OCI-LY3 (cell line): ENCODE results near the gene GEMIN2.
A peak's percentile ranks its signal among the peaks of the same experiment; 100 is the strongest.

Experiments
- H2AFZ ChIP-seq: fragments of 200-600, 300-600 bp; shearing (Covaris generic); 2 replicates; pipeline ENCODE4 v1.6.0; 2014; ENCODE audit warnings: antibody characterized with exemption, low read depth, low read length
- H3K27ac ChIP-seq: fragments of 200-600, 300-600 bp; sonication (generic); 2 replicates; pipeline ENCODE4 v1.5.1; 2014; ENCODE audit warnings: mild to moderate bottlenecking, low read length, moderate library complexity, mixed read lengths
- H3K27me3 ChIP-seq: fragments of 200-600, 300-600 bp; sonication (generic); 2 replicates; pipeline ENCODE4 v1.6.1; 2014; ENCODE audit warnings: low read depth, low read length, mixed read lengths
- H3K36me3 ChIP-seq: fragments of 200-600, 300-600 bp; sonication (generic); replicated peaks from 2 replicates; pipeline ENCODE3; 2014; ENCODE audit warnings: low read depth, low read length, mixed read lengths
- H3K4me1 ChIP-seq: fragments of 300-600, 200-600 bp; sonication (generic); 2 replicates; pipeline ENCODE4 v1.6.1; 2014; ENCODE audit warnings: low read length, mixed read lengths
- H3K4me2 ChIP-seq: fragments of 200-600, 300-600 bp; sonication (generic); 2 replicates; pipeline ENCODE4 v1.6.1; 2014; ENCODE audit warnings: low read length, mixed read lengths
- H3K4me3 ChIP-seq: fragments of 300-600, 200-600 bp; sonication (generic); 2 replicates; pipeline ENCODE4 v1.5.1; 2014; ENCODE audit warnings: antibody characterized with exemption, mild to moderate bottlenecking, low read length, moderate library complexity
- H3K79me2 ChIP-seq: fragments of 300-600, 200-600 bp; shearing (Covaris generic); 2 replicates; pipeline ENCODE4 v1.6.1; 2014; ENCODE audit warnings: mild to moderate bottlenecking, low read length, mixed read lengths
- H3K9ac ChIP-seq: fragments of 300-600, 200-600 bp; shearing (Covaris generic); 2 replicates; pipeline ENCODE4 v1.6.0; 2014; ENCODE audit warnings: mild to moderate bottlenecking, low read length, moderate library complexity
- H3K9me3 ChIP-seq: fragments of 200-600, 300-600 bp; shearing (Covaris generic); 2 replicates; pipeline ENCODE4 v1.6.1; 2014; ENCODE audit warnings: low read length, mixed read lengths; ENCODE audit not compliant: insufficient read depth
- H4K20me1 ChIP-seq: fragments of 200-600, 300-600 bp; sonication (generic); 2 replicates; pipeline ENCODE4 v1.6.1; 2016; ENCODE audit warnings: low read length, mixed read lengths; ENCODE audit not compliant: insufficient read depth
- EZH2phosphoT487 ChIP-seq: fragments of 200-600 bp; shearing (Covaris generic); IDR thresholded peaks from 2 replicates; pipeline ENCODE4 v1.6.1; 2018; ENCODE audit warnings: antibody characterized with exemption, mixed run types, low read depth
- TF ChIP-seq, protein P1 (sequence below): fragments of 200-600, 300-600 bp; sonication (generic); IDR thresholded peaks from 2 replicates; pipeline ENCODE4 v1.5.1; 2014; ENCODE audit warnings: antibody characterized with exemption, low read length, low read depth

GEMIN2 gene

DNA sequence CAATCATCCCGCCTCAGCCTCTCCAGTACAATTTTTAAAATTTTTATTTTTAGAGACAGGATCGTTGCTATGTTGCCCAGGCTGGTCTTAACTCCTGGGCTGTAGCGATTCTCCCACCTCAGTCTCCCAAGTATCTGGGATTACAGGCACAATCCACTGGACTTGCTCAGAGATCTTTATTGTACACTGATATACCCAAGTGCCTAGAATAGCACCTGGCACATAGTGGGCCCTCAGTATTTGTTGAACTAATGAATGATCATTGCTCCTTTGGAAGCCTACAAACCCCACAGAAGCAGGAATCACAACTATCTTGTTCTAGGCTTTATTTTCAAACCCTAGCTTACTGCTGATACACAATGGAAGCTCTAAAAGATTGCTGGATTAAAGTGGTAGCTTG is 59.1 kb downstream of the GEMIN2 start:
- H3K9me3 ChIP-seq: no peaks in the 10 kb centered on the region
- TF ChIP-seq, protein P1, sequence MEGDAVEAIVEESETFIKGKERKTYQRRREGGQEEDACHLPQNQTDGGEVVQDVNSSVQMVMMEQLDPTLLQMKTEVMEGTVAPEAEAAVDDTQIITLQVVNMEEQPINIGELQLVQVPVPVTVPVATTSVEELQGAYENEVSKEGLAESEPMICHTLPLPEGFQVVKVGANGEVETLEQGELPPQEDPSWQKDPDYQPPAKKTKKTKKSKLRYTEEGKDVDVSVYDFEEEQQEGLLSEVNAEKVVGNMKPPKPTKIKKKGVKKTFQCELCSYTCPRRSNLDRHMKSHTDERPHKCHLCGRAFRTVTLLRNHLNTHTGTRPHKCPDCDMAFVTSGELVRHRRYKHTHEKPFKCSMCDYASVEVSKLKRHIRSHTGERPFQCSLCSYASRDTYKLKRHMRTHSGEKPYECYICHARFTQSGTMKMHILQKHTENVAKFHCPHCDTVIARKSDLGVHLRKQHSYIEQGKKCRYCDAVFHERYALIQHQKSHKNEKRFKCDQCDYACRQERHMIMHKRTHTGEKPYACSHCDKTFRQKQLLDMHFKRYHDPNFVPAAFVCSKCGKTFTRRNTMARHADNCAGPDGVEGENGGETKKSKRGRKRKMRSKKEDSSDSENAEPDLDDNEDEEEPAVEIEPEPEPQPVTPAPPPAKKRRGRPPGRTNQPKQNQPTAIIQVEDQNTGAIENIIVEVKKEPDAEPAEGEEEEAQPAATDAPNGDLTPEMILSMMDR: no peak
- no peak for TF ChIP-seq EZH2phosphoT487
- no peak overlapping the region for H3K9ac ChIP-seq
- H3K79me2 ChIP-seq: peaks cover 50% of the 10 kb centered on the region
- no peak overlapping the region for H2AFZ ChIP-seq
- H3K36me3 ChIP-seq: peaks cover 23% of the 10 kb centered on the region
- peaks cover 29% of the 10 kb centered on the region for H3K4me1 ChIP-seq
- H3K27ac ChIP-seq: no peak overlapping the region
- no peak overlapping the region for H3K4me3 ChIP-seq
- no peaks in the 10 kb centered on the region; the same call in 1 of the 2 replicates for H4K20me1 ChIP-seq
- H3K4me2 ChIP-seq: no peak overlapping the region
- no peaks in the 10 kb centered on the region for H3K27me3 ChIP-seq

DNA sequence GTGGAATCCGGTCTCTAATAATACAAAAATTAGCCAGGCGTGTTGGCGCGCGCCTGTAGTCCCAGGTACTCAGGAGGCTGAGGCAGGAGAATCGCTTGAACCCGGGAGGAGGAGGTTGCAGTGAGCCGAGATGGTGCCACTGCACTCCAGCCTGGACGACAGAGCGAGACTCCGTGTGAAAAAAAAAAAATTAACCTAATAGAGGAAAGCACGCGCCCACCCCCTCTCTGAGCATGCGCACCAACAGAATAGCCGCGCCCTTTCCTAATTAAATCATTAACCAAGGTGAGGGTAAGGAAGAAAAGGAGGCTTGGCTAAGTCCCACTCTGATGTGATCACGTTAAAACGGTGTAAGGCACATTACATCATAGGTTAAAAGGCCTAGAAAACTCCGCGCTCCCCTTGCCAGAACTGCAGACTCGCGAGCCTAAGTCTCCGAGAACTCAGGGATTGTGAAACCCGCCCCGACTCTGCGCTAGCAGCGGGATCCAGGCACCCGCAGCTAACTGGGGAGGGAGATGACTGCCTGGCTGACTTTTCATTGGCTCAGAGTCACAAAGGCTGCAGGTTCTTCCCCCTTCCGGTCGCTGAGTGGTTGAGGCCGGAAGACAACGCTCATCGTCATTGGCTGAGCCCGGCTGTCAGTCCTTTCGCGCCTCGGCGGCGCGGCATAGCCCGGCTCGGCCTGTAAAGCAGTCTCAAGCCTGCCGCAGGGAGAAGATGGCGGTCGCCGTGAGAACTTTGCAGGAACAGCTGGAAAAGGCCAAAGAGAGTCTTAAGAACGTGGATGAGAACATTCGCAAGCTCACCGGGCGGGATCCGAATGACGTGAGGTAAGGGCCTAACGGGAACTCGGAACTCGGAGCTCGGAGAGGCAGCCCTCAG is 60.7 kb downstream of the GEMIN2 start, which contains the start of gene PNN:
PNN (plus strand) TSS at position 695 of the 885 bp plus-strand sequence; CDS start at position 721, 26 bp downstream.
- no peak within 1 kb of the TSS for H2AFZ ChIP-seq
- peak within 1 kb of the TSS; percentile 87 for H3K4me3 ChIP-seq
- H3K36me3 ChIP-seq: peaks cover 33% of the 10 kb centered on the region
- H3K27ac ChIP-seq: peak within 1 kb of the TSS; percentile 95
- no peaks in the 10 kb centered on the region for H3K27me3 ChIP-seq
- H3K9me3 ChIP-seq: no peaks in the 10 kb centered on the region
- peak within 1 kb of the TSS; percentile 85 for H3K9ac ChIP-seq
- H3K4me1 ChIP-seq: peaks cover 21% of the 10 kb centered on the region
- peaks cover 44% of the 10 kb centered on the region for H3K79me2 ChIP-seq
- TF ChIP-seq, protein P1: no peak
- no peaks in the 10 kb centered on the region for H4K20me1 ChIP-seq
- peak within 1 kb of the TSS; percentile 68 for H3K4me2 ChIP-seq

DNA sequence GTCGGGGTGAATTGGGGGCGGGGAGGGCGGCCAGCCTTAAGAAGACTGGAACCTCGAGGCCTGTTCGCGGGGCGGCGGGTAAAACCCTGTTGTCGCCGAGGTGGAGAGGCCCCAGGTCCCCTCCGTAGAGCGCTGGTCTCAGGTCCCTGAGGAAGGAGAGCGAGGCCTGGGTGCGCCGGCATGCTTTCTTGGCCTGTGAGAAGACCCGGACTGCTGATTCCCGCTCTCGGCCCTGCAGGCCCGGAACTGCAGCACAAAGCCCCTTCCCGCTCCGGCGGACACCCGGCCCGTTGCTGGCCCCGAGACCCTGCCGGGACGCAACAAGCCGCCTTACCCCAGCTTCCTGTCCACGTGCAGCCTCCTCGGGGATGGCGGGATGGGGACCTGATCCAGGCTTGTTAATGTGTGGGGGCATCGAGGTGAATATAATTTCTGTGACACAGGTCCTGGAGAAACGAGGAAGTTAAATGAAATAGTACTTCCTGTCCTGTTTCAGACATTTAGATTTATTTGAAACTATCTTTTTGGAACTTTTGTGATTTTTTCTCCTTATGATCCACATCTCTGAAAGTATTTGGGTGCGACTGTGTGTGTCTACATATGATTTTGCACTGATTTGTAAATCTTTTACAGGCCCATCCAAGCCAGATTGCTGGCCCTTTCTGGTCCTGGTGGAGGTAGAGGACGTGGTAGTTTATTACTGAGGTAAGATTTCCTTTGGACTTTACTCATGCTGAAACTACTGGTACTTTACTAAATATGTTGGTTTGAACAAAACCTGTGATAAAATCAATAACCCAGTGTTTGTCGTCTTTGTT is 61.5 kb downstream of the GEMIN2 start:
- no peaks in the 10 kb centered on the region for H4K20me1 ChIP-seq
- peak overlapping the region; percentile 68 for H3K27ac ChIP-seq
- no peaks in the 10 kb centered on the region for H3K9me3 ChIP-seq
- TF ChIP-seq, protein P1: no peak
- no peak for TF ChIP-seq EZH2phosphoT487
- peak overlapping the region; percentile 68 for H3K4me2 ChIP-seq
- H3K4me3 ChIP-seq: peak overlapping the region; percentile 87
- peak overlapping the region; percentile 84 for H3K9ac ChIP-seq
- H3K79me2 ChIP-seq: peaks cover 43% of the 10 kb centered on the region
- no peaks in the 10 kb centered on the region for H3K27me3 ChIP-seq
- peaks cover 21% of the 10 kb centered on the region for H3K4me1 ChIP-seq
- H2AFZ ChIP-seq: no peak overlapping the region
- peaks cover 42% of the 10 kb centered on the region for H3K36me3 ChIP-seq
